HG03135 (cell line): ENCODE data around the gene RSAD1.

Source experiments
- ATAC-seq: cut with Tn5 transposase; IDR thresholded peaks from one replicate; pipeline ENCODE4 v1.9.1; 2021; ENCODE audit warnings: mild to moderate bottlenecking, moderate library complexity; ENCODE audit not compliant: unreplicated experiment

RSAD1 gene

GRCh38 chr17:50517011-50517410, 38.4 kb downstream of the RSAD1 start:
- ATAC-seq: no peak

- ATAC-seq: no peak
Measured at GRCh38 chr17:50517504-50518383, 39.1 kb downstream of the RSAD1 start.

GRCh38 chr17:50518384-50519023, 39.8 kb downstream of the RSAD1 start:
- ATAC-seq: no peak

GRCh38 chr17:50519141-50519834, 40.6 kb downstream of the RSAD1 start:
- no peak for ATAC-seq

GRCh38 chr17:50520483-50520882, 41.8 kb downstream of the RSAD1 start:
- no peak for ATAC-seq

GRCh38 chr17:50521514-50521913, 42.9 kb downstream of the RSAD1 start:
- no peak for ATAC-seq

- no peak for ATAC-seq
Measured at GRCh38 chr17:50522766-50523165, 44.1 kb downstream of the RSAD1 start.

GRCh38 chr17:50523208-50523607, 44.5 kb downstream of the RSAD1 start:
- no peak for ATAC-seq

GRCh38 chr17:50524838-50525237, 46.2 kb downstream of the RSAD1 start:
- ATAC-seq: no peak

- no peak for ATAC-seq
Measured at GRCh38 chr17:50527155-50527762, 48.6 kb downstream of the RSAD1 start.

- no peak for ATAC-seq
Measured at GRCh38 chr17:50527949-50528474, 49.4 kb downstream of the RSAD1 start.

GRCh38 chr17:50529849-50530248, 51.2 kb downstream of the RSAD1 start:
- no peak for ATAC-seq

- no peak for ATAC-seq
Measured at GRCh38 chr17:50531428-50532025, 52.9 kb downstream of the RSAD1 start.

- ATAC-seq: no peak
Measured at GRCh38 chr17:50532452-50533024, 53.9 kb downstream of the RSAD1 start, which contains the start of gene EPN3. EPN3 (plus strand) TSS chr17:50532735; CDS start chr17:50536557, 3,822 bp downstream.

- no peak for ATAC-seq
Measured at GRCh38 chr17:50533185-50533584, 54.5 kb downstream of the RSAD1 start.

- ATAC-seq: no peak
Measured at GRCh38 chr17:50533720-50534148, 55.1 kb downstream of the RSAD1 start.

- ATAC-seq: no peak
Measured at GRCh38 chr17:50534222-50534978, 55.7 kb downstream of the RSAD1 start.

- ATAC-seq: no peak
Measured at GRCh38 chr17:50534979-50535326, 56.3 kb downstream of the RSAD1 start.

GRCh38 chr17:50535407-50535806, 56.7 kb downstream of the RSAD1 start:
- no peak for ATAC-seq
